ENCODE data around the gene RNASE8.

The RNASE8 gene

DNA sequence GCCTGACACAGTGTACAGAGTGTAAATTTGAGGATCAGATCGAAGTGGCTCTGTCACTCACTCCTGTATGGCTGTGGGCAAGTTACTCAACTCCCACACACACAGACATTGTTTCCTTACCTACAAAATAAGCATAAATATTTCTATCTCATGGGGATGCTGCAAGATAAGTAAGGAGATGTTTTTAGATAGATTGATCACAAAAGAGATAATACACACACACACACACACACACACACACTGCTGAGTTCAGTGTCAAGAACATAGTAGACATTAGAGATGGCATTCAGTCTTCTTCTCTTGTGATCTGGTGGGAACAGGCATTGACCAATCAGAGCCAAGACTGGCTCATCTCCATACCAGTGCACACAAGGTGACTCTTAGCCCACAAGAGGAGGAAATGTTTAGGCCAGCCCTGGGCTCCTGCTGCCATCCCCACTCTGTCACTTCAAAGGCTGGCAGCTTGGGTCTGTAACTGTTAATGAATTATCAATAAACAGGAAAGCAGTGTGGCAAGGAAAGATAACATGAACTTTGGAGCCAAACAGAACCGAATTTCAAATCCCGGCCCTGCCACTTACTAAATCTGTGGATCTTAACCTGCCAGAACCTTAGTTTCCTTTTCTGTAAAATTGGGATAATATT, 3.4 kb upstream of the RNASE8 start:
- DNase-seq: no peak

GRCh38 chr14:21054768-21055145, 2.9 kb upstream of the RNASE8 start:
- DNase-seq: no peak

GRCh38 chr14:21055432-21056117, 2.0 kb upstream of the RNASE8 start:
- no peak for DNase-seq

- DNase-seq: no peak
Observed at GRCh38 chr14:21056520-21057163, 980 bp upstream of the RNASE8 start.

DNA sequence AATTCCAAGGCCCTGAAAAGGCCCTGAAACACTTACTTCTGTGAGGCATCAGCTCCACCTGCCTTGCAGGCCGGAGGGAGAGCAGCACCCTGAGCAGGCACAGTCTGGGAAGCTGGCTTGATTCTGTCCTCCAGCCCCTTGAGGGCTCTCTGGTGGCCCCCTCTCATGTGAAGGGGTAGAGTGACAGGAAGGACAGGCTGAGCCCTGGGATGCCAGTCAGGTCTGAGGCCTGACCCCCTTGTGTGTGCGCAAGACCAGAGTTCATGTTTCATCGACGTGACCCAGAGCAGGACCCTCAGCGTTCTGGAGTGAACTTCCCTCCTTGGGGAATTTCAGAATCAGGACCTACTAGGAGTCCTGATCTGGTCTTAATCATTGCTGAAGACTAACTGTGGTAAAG, 1.3 kb downstream of the RNASE8 start:
- DNase-seq: no peak

DNA sequence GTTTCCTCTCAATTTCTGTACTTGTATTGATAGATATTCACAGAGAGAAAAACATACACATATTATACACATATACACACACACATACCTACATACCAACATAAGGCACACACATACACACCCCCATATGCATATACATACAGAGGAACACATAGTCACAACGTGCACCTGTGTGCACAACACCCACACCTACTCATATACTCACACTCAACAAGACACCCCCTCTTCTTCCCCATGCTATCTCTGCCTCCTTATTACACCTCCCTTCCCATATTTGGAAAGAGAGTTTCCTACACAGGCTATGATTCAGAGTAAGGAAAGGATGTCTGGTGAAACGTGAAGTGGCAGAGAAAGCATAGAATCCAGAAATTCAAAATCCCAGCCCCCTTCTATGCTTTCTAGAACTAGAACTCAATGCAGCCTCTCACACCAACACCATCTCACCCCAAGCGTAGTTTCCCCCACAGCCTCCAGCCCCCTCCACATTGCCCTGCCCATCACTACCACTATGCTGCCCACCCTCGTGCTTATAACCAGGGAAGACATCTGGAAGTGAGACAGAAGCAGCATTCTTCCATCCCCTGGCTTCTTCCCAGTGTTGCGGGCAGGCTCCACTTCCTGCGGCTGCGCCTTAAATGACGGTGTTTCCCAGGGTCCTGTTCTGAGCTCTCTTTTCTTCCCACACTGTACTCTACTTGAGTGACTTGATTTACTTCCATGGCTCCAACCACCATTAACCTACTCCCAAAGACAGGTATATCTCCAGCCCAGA, 2.4 kb downstream of the RNASE8 start:
- no peak for DNase-seq

DNA sequence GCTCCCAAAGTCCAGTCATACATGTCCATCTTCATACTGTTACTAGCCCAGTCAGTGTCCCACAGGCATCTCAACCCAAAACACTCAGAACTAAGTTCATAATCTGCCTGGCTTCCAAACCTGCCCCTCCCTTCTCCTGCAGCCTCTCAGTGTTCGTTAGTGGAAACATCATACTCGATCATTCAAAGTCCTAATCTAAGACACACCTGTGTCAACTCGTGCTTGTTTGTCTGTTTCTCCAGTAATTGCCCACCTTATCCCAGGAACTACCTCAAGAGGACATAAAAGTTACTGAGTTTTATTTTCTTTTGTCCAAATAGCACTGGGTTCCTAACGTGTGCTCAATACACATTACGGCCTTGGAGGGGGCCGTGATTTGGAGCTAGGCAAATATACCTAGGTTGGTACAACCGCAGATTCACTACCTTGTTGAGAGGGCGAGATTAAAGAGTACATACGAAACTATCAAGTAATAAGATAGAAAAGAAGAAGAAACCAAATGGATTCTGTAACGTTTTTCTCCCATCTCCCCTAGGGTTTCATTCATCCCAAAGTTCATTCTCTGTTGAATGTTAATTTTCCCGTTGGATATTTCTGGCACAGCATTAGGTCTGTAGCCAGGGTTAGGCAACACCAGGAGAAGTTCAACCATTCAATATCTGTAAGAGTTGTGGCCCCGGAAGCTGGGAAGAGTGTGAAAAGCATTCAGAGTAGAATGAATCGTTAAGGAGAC, 3.2 kb downstream of the RNASE8 start:
- no peak for DNase-seq

DNA sequence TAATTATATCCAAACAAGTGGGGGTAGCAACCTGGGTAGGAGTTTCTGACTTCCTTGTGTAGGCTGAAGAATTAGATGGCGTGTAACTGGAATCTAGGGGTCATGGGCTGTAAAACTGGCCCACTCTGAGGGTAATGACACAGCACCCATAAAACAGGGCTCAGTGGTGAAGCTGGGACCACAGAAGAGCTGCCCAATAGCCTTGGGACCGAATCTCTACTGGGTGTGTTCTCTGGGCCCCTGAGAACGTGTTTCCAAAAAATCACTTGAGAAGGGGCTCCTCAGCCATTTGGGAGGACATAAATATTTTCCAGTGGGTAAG, 3.7 kb downstream of the RNASE8 start:
- no peak for DNase-seq

- peak; percentile 24 for DNase-seq
Observed at GRCh38 chr14:21063479-21063878, 5.9 kb downstream of the RNASE8 start.

GRCh38 chr14:21066882-21067502, 9.4 kb downstream of the RNASE8 start:
- DNase-seq: no peak

GRCh38 chr14:21068521-21069387, 11.1 kb downstream of the RNASE8 start:
- no peak for DNase-seq

DNA sequence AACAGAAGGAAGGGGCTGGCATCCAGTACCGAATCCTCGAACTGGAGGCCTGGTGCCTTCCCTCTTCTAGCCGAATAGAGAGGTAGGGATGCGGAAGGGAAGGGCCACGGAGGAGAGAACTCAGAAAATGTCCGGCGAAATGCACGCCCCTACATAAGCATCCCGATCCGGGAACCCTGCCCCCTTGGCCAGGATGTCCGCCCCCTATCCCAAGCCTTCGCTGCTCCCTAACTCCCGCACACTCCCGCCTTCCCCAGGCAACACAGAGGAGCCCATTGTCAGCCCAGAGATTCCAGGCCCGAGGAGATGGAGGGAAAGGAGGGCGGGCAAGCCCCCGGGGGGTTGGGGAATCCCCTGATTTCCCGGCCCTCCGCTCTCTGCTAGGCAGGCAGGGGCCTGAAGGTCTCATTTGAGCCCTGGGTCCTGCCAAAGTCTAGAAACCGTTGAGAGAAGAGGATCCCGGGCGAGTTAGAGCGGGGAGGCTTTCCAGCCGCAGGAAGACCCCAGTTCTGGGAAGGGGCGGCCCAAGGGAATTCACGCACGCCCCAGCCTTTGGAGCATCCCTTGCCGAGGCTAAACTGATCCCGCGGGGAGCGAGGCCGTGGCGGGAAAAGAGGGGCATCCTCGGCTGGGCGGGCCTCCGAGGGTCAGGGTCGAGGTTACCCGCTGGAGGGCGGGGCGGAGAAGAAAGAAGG, 11.9 kb downstream of the RNASE8 start:
- DNase-seq: peak; percentile 41

DNA sequence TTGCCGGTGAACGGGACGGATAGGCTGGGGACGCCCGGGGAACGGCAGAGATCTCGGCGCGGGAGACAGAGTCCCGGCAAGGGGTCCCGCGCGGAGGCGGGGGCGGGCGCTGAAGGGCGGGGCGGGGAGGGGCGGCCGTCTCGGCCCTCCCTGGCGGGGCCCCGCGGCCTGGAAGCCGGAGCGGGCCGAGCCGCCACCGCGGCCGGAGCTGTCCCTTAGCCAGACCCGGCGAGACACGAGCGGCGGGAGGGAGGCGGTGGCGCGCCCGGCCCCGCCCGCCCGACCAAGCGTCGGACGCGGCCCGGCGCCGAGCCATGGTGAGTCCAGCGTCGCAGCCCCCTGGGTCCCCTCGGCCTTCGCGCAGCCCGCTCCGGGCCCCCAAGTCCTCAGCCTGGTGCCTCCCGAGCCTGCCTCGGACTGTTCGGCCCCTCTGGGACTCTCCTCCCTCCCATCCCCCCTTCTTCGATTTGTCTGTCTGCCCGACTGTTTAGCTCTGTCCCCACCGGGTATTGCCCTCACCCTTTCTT, 12.5 kb downstream of the RNASE8 start, which contains the start of gene ARHGEF40:
Gene ARHGEF40, plus strand, starts transcription at position 222 of the 527 bp plus-strand sequence. Its CDS starts 93 bp downstream, at position 315.
- no peak for DNase-seq

- peak; percentile 24 for DNase-seq
Observed at GRCh38 chr14:21070610-21071224, 13.1 kb downstream of the RNASE8 start.

- DNase-seq: peak; percentile 56
Observed at GRCh38 chr14:21071225-21072030, 13.8 kb downstream of the RNASE8 start.

DNA sequence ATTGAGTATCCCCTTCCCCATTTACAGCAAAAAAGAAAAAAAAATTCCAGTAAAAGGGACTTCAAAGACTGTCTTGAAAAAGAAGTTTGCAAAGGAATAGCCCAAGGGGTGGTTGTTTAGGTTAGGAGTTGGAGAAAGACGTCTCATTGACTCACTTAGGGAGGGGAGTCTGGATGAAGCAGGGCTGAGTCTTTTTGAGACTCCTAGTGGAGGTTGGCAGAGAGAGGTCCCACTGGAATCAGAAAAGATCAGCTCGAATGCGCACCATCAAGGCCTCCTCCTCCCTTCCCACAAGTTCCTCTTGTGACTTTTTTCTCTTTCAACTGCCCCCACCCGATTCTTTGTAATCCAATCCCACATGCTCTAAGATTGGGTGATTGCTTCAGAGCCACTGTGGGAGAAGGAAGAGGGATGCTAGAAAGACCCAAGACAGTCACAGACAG, 14.4 kb downstream of the RNASE8 start:
- no peak for DNase-seq

- DNase-seq: no peak
Observed at GRCh38 chr14:21072781-21073339, 15.2 kb downstream of the RNASE8 start.

- DNase-seq: no peak
Observed at GRCh38 chr14:21073921-21074320, 16.3 kb downstream of the RNASE8 start.
